LNCAP (cell line): ENCODE data around the gene UBE2L5.

Source experiments
- TF ChIP-seq, protein P1 (sequence below): fragments of 450-650 bp; IDR thresholded peaks from 2 replicates; pipeline ENCODE4 v1.5.1; 2017; ENCODE audit warnings: mild to moderate bottlenecking

UBE2L5 gene

GRCh38 chr13:30382836-30383525 lies 39.3 kb upstream of the UBE2L5 start:
- TF ChIP-seq, protein P1, sequence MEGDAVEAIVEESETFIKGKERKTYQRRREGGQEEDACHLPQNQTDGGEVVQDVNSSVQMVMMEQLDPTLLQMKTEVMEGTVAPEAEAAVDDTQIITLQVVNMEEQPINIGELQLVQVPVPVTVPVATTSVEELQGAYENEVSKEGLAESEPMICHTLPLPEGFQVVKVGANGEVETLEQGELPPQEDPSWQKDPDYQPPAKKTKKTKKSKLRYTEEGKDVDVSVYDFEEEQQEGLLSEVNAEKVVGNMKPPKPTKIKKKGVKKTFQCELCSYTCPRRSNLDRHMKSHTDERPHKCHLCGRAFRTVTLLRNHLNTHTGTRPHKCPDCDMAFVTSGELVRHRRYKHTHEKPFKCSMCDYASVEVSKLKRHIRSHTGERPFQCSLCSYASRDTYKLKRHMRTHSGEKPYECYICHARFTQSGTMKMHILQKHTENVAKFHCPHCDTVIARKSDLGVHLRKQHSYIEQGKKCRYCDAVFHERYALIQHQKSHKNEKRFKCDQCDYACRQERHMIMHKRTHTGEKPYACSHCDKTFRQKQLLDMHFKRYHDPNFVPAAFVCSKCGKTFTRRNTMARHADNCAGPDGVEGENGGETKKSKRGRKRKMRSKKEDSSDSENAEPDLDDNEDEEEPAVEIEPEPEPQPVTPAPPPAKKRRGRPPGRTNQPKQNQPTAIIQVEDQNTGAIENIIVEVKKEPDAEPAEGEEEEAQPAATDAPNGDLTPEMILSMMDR, result no peak

DNA sequence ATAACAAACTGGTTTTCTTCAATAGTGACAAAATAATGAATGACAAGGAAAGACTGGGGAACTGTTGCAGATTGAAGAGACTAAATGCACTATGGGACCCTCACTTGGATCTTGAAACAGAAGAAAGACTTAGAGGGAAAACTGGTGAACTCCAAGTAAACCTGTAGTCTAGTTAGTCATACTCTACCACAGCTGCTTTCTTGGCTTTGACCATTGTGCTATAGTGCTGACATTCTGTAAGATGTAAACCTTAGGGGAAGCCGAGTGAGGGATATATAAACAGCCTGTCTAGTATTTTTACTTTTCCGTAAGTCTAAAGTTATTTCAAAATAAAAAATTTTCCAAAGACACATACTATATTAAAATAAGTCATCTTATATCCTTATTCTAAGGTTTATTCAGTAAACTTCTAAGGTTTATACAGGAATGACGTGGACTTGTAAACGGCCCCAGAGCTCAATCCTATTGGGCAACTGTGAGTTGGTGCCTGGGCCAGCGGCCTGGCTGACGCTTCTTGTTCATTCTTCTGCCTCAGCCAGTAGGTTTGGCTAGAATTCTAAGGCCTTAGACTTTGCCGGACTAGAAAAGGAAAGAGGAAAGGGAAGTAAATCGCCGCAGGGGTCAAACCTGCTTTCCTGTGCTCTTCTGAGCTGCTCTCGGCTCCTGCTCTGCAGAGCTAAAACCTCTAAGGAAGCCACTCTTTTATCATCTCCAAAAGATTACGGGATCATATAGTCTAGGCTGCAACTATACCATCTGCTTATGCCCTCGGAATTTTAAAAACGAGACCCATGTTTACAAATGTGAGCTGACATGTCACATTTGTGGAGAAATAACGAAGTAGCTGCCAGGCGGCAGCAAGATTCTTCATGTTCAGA lies 33.6 kb upstream of the UBE2L5 start:
- TF ChIP-seq, protein P1, result no peak

DNA sequence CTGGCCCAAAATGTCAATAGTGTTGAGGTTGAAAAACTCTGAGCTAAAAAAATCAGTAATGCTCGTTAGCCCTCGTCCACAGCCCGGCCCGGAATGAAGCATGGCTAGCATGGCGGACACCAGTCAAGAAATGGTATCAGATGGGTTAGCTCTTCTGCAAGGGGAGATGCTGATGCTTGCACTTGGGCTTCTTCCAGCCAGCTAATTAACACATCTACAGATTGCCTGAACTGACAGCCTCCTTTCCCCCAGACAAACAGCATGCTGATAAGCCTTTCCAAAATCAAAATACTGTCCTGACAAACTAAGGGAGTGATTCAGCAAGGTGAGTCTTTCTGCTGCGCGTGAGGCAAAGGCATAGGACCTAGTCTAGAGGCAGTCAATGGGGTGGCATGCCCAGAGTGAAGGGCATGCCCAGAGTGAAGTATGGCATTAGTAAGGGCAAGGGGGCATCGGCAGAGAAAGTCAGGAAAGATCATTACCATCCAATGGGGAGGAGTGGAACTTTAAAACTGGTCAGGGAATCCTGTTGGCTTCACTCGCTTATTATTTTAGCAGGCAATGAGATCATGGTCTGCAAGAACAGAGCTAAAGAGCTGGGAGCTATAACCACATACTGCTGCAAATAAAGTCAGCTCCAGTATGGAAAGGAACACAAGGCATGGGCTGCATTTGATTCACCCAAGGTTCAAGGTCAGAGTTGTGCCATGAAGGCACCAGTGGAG lies 30.2 kb upstream of the UBE2L5 start:
- TF ChIP-seq, protein P1, result no peak

DNA sequence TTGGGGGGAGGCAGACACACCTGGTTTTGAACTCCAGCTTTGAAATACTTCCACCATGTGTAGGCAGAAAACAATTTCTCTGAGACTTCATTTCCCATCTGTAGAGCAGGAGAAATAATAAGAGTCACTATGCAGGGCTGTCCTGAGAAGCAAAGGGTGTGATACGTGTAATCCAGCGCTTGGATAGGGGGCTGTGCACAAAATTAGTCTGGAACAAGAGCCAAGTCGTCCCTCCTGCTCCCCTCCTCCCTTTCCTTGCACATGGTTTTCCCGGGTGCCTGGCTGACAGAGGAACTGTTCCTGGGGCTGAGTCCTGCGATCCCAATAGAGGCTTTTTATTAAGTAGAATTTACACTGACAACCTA lies 29.6 kb upstream of the UBE2L5 start:
- TF ChIP-seq, protein P1, result no peak

DNA sequence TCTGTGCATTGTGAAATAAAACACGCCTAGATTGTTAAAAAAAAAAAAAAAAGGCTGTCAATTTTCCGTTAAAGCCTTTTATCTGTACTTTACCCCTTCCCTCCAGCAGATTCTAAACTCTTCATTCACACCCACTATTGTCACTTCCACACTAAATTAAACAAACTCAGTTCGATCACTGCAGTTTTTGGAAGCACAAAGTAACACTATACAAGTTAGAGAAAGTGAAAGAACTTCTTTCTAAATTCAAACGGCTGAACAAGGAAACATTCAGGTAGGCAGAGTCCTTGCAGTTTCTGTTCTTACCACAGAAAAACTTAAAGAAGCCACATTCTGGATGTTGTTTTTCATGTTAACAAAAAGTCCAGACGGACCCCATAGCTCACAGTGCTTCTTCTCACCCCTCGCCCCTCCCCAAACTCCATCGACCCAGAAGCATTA lies 27.5 kb upstream of the UBE2L5 start:
- TF ChIP-seq, protein P1, result no peak

- TF ChIP-seq, protein P1, result no peak
Measured at GRCh38 chr13:30395192-30396158, 26.8 kb upstream of the UBE2L5 start.
